Posterior vena cava (tissue), 2 donors: ENCODE measurements around the gene PKIG. TPM values are rescaled to one million over a fixed set of nuclear protein-coding genes. Genes with fewer than 3 reads are reported as not detected.

Source experiments
- DNase-seq: peaks from one replicate; pipeline ENCODE4 v3.0.0-alpha.2; 2020; ENCODE audit warnings: low spot score
- intact Hi-C, 2 donors: fragments of 100-400 bp; cut with DNase I; formaldehyde crosslinking; loops; one replicate each; pipeline versions ENCODE4 v1.14.1 to v1.14.2; 2022 to 2023
- total RNA-seq, 2 donors: library from RNA; stranded (reverse); fragmentation: NEBNext Ultra II Directional; extraction: Animal tissue kit (Norgen Biotek cat#: 25700); gene quantifications; one replicate each; pipeline ENCODE4 v1.2.1, GENCODE V29; 2021
- donor health status: DM: yes; HTN: yes; CAD: no.
- donor health status: DM: yes; HTN: yes; CAD: no.

The PKIG gene
- total RNA-seq, 2 donors from 2014 or later, result 125 to 246 TPM

DNA sequence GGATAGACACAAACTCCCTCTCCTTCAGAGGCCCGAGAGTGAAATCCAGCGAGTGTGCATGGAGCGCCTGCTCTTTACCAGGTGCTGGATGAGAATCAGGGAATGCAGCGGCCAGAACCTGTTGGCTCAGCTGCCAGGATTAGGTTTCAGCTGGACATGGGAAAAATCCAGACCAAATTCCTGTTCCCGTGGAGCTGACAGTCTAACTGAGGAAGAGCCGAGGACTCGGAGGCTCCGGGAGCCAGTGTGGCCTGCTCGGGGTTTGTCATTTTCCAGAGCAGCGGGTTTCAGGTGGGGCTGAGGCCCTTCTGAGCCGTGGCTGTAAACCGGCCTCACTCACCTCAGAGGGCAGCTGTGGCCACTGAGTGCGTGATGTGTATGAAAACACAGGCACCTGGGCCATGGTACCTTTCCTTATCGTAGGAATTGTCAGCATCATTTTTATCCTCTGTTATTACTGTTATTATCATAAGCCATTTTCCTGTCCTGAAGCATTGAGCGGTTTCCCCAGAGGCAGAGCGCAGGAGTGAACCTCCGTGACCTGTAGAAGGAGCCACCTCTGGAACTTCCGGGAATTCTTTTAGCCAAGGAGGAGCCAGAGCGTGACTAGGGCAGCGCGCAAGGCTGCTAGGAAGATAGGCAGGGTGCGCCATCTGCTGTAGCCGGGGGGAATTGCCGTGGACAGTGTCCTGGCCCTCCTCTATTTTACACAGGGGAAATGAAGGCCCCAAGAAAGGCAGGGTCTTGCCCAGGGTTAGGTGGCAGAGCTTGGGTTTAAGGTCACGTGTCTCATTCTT is 27.3 kb downstream of the PKIG start:
- peak; percentile 96 for DNase-seq
- intact Hi-C loops, result loop anchor here (2.0 to 5.0 kb wide), 2 partner anchors 77 to 221 kb away; no protein-coding TSS in a partner anchor

DNA sequence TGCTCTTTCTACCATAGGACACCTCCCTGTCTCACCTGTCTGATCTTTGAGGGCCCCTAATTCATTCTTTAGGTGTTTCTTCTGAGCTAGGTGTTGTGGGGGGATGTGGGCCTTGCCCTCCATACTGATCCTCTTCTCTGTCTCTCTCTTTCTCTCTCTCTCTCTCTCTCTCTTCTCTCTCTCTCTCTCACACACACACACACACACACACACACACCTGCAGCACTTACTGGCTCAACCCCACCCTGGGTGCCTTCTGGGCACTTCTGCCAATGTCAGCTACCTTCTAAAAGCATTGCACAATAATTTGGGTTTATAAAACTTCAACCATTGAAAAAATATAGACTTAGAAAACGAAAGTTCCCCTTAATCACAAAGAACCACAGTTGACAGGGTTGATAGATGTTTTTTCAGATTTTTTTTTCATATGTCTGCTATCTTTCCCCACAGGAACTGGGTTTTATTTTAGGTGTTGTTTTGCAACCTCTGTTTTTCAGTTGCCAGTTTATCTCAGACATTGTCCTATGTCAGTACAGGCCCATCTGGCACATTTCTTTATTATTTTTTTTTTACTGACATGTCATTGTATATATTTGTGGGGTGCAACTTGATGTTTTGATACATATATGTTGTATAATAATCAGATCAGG is 28.1 kb downstream of the PKIG start:
- no peak for DNase-seq
- intact Hi-C loops, result loop anchor here (2.0 to 5.0 kb wide), 2 partner anchors 78 to 222 kb away; no protein-coding TSS in a partner anchor

DNA sequence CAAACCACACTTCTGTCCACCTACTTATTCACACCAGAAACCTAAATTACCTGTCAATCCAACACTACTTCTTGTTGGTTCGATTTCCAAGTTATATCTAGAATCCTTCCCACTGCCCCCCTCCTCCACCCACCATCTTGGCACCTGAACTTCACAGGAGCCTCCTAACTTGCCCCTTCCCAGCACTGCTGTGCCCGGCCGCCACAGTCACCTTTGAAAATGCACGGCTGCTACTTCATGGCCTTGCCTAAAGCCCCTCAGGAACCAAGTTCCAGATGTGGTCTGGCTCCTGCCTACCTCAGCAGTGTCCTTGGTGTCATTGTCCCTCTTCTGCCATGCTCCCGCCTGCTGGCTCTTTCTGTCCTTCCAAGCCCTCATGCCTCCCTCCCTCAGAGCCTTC is 31.2 kb downstream of the PKIG start:
- DNase-seq, result peak; percentile 52
- intact Hi-C loops, result loop anchor here in 1 of 2 donors (5.0 kb wide), 1 partner anchor 81 kb away; no protein-coding TSS in a partner anchor

DNA sequence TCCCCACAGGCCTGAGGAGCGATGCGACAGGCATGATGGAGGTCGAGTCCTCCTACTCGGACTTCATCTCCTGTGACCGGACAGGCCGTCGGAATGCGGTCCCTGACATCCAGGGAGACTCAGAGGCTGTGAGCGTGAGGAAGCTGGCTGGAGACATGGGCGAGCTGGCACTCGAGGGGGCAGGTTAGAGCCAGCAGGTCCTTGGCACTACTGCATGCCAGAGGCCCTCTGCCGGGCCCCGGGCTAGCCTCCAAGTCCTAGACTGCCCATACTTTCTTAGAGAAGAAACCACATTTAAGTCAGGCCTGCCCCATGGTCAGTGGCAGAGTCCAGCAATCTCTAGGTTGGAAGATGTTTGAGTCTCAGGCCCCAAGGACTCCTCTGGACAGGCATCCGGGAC is 32.1 kb downstream of the PKIG start:
- peak; percentile 75 for DNase-seq
- intact Hi-C loops, result loop anchor here in 1 of 2 donors (5.0 kb wide), 1 partner anchor 82 kb away; no protein-coding TSS in a partner anchor

DNA sequence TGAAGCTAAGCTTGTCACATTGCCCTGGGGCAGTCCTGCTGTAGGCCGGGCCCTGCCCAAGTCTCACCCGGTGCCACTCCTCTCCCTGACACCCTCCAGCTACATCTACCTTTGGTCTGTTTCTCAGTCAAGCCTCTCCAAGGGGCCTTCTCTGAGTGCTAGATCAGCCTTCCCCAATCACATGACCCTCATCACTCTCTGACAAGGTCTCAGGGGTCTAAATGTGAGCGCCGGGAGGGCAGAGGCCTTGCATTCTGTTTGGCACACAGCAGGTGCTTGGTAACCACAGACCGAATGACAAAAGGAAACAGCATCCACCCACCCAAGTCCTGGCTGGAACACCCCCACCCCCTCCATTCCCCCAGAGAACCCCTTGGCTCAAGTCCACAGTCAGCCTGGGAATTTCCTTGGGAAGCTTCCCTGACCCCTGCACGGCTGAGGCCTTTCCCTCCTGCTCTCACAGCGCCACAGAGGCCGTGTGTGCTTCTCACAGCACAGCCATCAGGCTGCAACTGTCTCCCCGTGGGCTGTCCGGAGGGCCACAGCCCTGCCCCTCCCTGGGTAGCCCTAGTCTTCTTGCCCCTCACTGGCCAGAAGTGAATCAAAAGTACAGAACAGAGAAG is 32.9 kb downstream of the PKIG start:
- intact Hi-C loops, result no loop called here
- peak; percentile 81 for DNase-seq

DNA sequence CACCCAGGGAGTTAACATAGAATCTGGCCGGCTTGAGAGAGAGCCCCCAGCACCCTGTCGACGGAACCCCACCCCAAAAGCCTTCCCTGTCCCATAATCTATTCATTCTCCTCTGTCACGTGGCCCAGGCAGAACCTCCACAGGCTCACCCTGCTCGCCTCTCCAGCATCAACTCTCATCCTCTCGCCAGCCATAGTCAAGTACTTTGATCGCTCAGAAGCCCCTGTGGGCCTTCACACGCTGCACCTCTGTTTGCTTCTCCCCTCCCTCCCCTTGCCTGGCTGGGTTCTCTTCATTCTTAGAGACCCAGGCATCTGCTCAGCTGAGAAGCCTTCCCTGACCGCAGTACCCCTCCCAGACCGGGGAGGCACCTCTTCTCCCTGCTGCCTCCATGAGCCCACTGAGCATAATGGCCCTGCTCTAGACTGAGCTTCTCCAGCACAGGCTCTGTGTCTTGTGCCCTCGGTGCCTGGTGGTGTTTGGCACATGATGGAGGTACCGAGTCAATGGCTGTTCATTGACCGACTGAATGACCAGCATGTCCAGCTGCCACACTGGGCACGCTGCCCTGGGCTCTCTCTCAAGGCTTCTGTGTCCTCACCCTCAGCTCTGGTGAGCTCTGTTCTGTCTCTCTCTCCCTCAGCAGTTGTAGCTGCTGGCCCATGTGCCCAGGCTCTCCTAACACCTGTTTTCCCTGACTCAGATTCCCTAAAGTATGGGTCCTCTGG is 33.7 kb downstream of the PKIG start:
- intact Hi-C loops, result no loop called here
- DNase-seq, result peak; percentile 81

DNA sequence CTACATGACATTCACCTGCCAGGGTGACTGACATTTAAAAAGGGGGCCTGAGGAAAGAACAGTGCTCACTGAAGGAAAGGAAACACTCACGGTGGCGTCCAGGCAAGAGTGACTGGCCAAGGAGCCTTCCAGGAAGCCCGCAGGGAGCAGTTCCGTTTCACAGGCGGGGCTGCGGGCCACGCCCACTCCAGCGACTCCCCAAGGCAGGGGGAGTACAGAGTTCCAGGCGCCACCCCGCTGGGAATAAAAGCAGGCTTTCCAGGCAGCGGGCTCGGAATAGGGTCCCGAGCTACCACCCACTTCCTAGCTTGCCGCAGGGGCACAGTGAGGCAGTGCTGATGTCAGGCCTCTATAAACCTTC is 34.2 kb downstream of the PKIG start:
- peak; percentile 83 for DNase-seq
- intact Hi-C loops, result no loop called here

DNA sequence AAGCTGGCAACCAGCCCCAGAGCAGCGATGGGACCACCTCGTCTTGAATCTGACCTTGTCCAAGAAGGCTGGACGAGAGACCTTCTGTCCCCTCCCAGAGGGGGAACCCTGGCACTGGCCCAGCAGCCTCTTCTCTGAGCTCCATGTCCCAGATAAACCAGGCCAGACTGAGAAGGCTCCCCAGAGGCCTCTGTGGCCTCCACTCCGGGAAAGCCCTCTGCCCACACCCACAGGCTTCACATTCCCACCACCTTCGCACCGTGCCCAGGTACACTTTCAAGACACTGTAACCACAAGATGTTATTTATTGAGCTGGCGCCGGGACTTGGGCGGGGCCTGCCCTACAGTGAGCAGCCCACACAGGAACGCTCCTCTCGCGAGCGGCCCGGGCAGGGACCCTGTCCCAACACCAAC is 35.9 kb downstream of the PKIG start:
- intact Hi-C loops, result no loop called here
- DNase-seq, result peak; percentile 74

DNA sequence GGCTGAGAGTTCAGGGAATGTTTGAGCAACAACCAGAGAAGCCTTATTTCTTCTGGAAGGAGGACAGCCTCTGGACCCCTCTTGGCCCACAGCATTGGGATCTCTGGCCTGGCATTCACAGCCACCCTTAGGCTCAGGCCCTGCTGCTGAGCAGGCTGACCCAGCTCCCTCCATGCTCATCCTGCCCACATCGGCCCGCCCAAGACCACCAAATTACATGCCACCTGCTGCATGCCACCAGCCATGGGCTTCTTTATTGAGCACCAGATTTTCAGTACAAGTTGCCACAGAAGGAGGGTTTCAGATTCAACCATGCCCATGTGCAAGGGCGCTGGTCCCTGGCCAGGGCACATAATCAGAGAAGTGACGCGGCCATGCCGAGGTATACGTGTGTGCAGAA is 36.9 kb downstream of the PKIG start:
- intact Hi-C loops, result no loop called here
- no peak for DNase-seq

DNA sequence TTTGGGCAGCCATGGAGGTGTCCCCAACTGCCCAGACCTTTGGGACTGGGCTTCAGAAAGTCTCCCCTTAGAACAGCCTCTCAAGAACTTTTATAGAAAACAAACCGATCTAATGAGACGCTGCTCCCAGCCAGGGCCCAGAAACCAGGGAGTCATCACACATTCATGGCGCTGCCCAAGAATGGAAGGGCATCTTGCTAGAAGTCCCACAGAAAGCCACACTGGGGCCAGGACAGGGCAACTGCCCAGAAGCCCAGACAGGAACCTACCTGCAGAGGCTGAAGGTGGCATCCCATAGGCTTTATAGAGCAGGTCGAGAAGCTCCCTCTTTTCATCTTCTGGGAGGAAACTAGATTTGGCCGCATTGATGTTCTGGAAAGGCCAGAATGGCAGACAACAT is 37.7 kb downstream of the PKIG start:
- no peak for DNase-seq
- intact Hi-C loops, result loop anchor here in 1 of 2 donors (10.0 kb wide), 1 partner anchor 235 kb away; no protein-coding TSS in a partner anchor

DNA sequence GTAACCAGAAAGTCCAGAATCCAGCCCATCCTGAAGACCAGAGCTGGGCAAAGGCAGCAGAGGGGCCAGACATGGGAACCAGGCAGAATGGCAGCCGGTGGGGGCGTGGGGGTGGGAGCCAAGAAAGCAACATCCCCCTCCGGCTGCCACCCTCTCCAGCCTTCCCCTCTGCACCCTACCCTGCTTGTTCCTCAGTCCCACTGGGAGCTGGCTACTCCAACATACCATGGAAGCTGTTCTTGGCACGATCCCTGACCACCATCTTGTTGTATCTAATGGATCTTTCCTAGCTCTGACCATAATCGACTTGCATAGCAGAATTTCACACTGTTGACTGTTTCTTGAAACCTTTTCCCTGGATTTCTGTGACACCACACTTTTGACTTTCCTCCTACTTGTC is 38.9 kb downstream of the PKIG start:
- intact Hi-C loops, result loop anchor here in 1 of 2 donors (10.0 kb wide), 1 partner anchor 237 kb away; no protein-coding TSS in a partner anchor
- no peak for DNase-seq

DNA sequence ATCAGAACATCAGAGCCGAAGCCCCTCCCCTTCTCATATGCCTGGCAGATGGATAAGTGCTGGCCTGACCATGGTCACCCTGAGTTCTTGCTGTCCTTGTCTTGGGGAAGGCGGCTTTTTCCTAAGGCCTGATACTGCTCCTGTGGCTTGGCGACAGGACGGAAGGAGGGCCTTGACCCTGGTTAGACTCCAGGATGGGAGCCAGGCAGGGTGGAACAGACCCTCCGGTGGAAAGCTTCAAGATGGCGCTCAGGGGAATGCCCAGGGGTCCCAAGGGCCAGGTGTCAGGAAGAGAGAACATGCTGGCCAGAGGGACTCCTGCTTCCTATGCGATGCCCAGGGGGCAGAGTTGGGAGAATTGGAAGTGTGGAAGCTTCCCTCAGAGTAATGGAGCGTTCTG is 39.6 kb downstream of the PKIG start:
- DNase-seq, result no peak
- intact Hi-C loops, result loop anchor here in 1 of 2 donors (10.0 kb wide), 1 partner anchor 237 kb away; no protein-coding TSS in a partner anchor

DNA sequence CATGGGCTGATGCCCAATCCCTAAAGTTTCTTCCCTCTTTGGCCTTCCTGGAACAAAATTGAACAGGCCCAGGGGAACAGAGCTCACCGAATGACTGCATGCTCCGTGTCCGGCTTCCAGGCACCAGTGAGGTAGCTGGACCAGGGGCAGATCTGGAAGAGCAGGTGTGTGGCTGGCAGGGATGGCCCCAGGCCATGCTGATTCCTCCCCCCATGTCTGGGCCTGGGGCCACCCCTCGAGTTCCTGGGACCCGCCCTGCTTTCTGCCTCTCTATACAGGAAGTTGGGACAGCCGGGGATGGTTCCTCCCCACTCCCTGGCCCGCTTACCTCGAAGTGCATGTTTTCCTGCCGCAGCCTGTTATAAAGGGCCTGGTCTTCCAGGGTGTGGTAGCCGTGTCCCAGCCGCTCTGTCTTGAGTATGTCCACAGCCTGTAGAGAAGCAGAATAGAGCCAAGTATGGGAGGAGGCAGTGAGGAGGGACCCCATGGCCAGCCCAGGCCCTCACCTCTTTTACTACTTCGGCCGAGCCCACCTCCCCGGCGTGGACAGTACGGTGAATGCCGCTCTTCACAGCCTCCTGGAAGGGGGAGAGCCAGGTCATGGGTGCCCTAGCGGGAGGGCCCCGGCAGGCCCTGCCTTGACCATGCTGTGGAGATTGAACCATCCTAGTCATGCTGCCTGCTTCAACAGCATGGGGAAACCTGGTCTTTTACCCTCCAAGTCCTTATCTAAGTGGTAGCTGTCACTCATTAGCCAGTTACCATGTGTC is 40.3 kb downstream of the PKIG start:
- intact Hi-C loops, result loop anchor here in 1 of 2 donors (10.0 kb wide), 1 partner anchor 238 kb away; no protein-coding TSS in a partner anchor
- no peak for DNase-seq

DNA sequence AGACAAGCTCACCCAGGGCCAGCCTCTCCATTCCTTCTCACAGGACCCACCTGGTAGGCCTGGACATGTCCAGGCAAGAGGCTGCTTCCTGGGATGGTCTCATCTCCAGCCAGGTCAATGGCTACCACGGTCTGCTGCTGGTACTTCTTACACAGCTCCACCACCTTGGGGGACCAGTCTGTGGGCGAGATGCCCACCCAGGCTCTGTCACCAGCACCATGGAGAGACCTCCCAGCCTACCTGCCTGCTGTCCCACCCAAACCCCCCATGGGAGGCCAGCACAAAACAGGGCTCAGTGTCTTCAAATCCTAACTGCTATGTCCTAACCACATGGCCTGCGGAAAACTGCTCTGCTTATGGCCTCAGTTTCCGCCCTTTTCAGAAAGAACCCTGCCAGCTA is 41.8 kb downstream of the PKIG start:
- DNase-seq, result no peak
- intact Hi-C loops, result loop anchor here in 1 of 2 donors (10.0 kb wide), 1 partner anchor 239 kb away; no protein-coding TSS in a partner anchor

DNA sequence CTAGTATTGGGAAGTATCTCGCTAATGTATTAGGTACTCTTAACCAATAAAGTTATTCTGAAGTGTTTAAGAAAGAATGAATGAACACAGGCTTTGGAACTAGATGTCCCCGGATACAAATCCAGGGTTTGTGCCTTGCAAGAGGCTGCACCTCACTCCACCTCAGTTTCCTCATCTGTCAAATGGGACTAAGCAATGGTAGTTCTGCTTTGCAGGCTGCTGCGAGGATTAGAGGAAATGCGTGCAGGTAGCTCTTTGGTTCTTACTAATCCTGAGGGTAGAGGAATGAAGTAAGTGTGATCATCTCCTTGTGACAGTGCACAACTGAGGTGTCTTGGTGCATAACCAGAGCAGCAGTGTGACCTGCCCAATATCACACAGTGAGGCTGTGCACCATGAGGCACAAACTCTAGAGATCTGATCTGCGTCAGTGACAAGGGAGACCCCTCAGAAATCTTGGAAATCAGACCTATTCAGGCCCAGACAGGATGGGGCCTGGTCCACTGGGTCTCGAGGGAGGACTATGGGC is 42.4 kb downstream of the PKIG start:
- intact Hi-C loops, result loop anchor here in 1 of 2 donors (10.0 kb wide), 1 partner anchor 240 kb away; no protein-coding TSS in a partner anchor
- no peak for DNase-seq

DNA sequence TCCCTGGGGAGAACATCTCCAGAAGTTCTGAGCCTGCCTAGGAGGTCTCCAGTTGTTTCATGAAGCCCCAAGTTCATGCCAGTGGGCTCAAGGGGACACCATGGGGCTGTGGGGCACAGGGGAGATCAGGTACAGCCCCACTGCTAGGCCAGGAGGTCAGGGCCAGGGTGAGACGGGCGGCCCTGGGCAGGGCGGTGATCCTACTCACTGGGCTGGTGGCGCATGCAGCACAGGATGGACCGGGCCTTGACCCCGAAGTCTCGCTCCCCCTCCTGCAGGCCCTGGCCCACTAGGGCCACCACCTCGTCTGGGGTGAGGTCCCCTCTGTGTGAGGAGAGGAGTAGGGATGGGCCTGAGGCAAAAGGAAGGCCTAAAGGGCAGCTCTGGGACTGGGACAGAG is 43.0 kb downstream of the PKIG start:
- no peak for DNase-seq
- intact Hi-C loops, result loop anchor here in 1 of 2 donors (10.0 kb wide), 1 partner anchor 241 kb away; no protein-coding TSS in a partner anchor

DNA sequence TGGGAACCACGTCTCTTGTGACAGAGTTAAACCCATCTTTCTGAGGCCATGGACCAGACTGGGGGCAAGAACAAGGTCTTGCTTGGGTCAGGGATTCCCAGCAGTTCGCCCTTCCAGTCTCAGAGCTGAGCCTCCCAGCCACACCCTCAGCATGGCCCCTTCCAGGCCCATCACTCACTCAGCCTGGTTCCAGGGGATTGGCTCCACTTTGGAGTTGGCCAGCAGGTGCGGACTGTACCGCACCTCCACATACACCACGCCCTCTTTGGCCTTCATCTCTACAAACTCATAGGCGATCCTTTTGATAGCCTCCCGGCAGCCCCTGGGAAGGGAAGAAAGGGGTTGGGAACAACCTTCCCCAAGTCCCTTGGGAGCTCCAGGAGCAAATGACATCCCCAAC is 43.9 kb downstream of the PKIG start:
- no peak for DNase-seq
- intact Hi-C loops, result loop anchor here in 1 of 2 donors (10.0 kb wide), 1 partner anchor 241 kb away; no protein-coding TSS in a partner anchor
